HCT116 (cell line): ENCODE data around the gene PCSK6. TPM values are rescaled to one million over a fixed set of nuclear protein-coding genes. Genes with fewer than 3 reads are reported as not detected.

Experiments used
- ATAC-seq: fragments of 200-7000 bp; cut with Tn5 transposase; 2 replicates; pipeline ENCODE4 v1.9.1; 2020; ENCODE audit warnings: mild to moderate bottlenecking, moderate library complexity
- BruUV-seq: library from RNA; stranded (reverse); fragments of 400-500 nt; replicated peaks from 2 replicates; lab custom pipeline; 2021; lab: Mats Ljungman, UMichigan
- CTCF ChIA-PET: fragments of 300-600 bp; sonication (Branson Sonifier 250); formaldehyde crosslinking; loops from one replicate; lab custom pipeline; 2021; ENCODE audit warnings: antibody characterized with exemption; lab: Charles Lee
- POLR2A ChIA-PET: fragments of 300-600, 350-600 bp; sonication (Branson Sonifier 250); formaldehyde crosslinking; loops from one replicate; lab custom pipeline; 2021; ENCODE audit warnings: antibody characterized with exemption; lab: Charles Lee
- RAD21 ChIA-PET, 2 experiments: fragments of 300-600 bp; sonication (Branson Sonifier 250); formaldehyde crosslinking; loops; one replicate each; lab custom pipeline; 2023; ENCODE audit warnings: low total read pairs in 2 of 2; ENCODE audit not compliant: uncharacterized antibody in 2 of 2, unreplicated experiment in 2 of 2, low non-redundant PET in 1 of 2; lab: Charles Lee
- DNase-seq: peaks from one replicate; pipeline ENCODE4 v3.0.0-alpha.2; 2010; ENCODE audit warnings: low read depth, low spot score
- H2AFZ ChIP-seq: fragments of 200-600 bp; shearing (Covaris generic), sonication (generic); 2 replicates; pipeline ENCODE4 v1.6.1; 2017; ENCODE audit warnings: low read depth, mixed run types, mixed read lengths, antibody characterized with exemption, low read length; ENCODE audit not compliant: poor library complexity, severe bottlenecking
- H3K27ac ChIP-seq: 2 replicates; pipeline ENCODE4 v1.5.1; 2012; ENCODE audit warnings: low read depth, low read length
- H3K27me3 ChIP-seq: fragments of 200-600 bp; sonication (generic); 2 replicates; pipeline ENCODE4 v1.6.1; 2016; ENCODE audit warnings: mixed run types, low read length, mixed read lengths; ENCODE audit not compliant: insufficient read depth
- H3K36me3 ChIP-seq, 2 experiments: fragments of 200-500 bp in 1 of 2; fragments of 200-600 bp in 1 of 2; sonication (Bioruptor generic) in 1 of 2; sonication (generic) in 1 of 2; 2 replicates each; pipeline versions ENCODE4 v1.5.1 to v1.6.1; 2014 to 2016; ENCODE audit warnings: low read length in 2 of 2, inconsistent platforms in 1 of 2, mixed read lengths in 1 of 2, mixed run types in 1 of 2; ENCODE audit not compliant: insufficient read depth in 2 of 2, control insufficient read depth in 1 of 2
- H3K4me1 ChIP-seq, 2 experiments: fragments of 200-600 bp in 1 of 2; sonication (generic) in 1 of 2; 2 replicates each; pipeline versions ENCODE4 v1.5.1 to v1.6.1; 2012 to 2017; ENCODE audit warnings: low read length in 2 of 2, inconsistent platforms in 1 of 2, mild to moderate bottlenecking in 1 of 2, mixed read lengths in 1 of 2, mixed run types in 1 of 2, moderate library complexity in 1 of 2; ENCODE audit not compliant: insufficient read depth in 2 of 2, control insufficient read depth in 1 of 2
- H3K4me2 ChIP-seq: fragments of 200-600 bp; sonication (generic); 2 replicates; pipeline ENCODE4 v1.6.1; 2017; ENCODE audit warnings: mixed run types, low read length, mixed read lengths
- H3K4me3 ChIP-seq, 2 experiments: fragments of 200-600 bp in 1 of 2; sonication (generic) in 1 of 2; replicated peaks in 1 of 2; 2 replicates each; pipeline ENCODE4 v1.5.1; 2011 to 2016; ENCODE audit warnings: low read length in 2 of 2, control low read depth in 1 of 2, low read depth in 1 of 2, mild to moderate bottlenecking in 1 of 2, mixed read lengths in 1 of 2, mixed run types in 1 of 2
- H3K79me2 ChIP-seq: fragments of 200-600 bp; sonication (generic); 2 replicates; pipeline ENCODE4 v1.6.1; 2017; ENCODE audit warnings: mild to moderate bottlenecking, mixed run types, low read length, moderate library complexity, mixed read lengths; ENCODE audit not compliant: insufficient read depth
- H3K9ac ChIP-seq: fragments of 200-600 bp; sonication (generic); 2 replicates; pipeline ENCODE4 v1.6.1; 2016; ENCODE audit warnings: low read length, mixed read lengths
- H3K9me2 ChIP-seq: fragments of 200-600 bp; sonication (generic), shearing (Covaris generic); 2 replicates; pipeline ENCODE4 v1.6.1; 2017; ENCODE audit warnings: mixed run types, mild to moderate bottlenecking, moderate library complexity; ENCODE audit not compliant: insufficient read depth
- H3K9me3 ChIP-seq, 2 experiments: fragments of 200-500 bp in 1 of 2; fragments of 200-600 bp in 1 of 2; sonication (Bioruptor generic) in 1 of 2; sonication (generic) in 1 of 2; 2 replicates each; pipeline ENCODE4 v1.6.1; 2014 to 2017; ENCODE audit warnings: low read length in 2 of 2, mixed read lengths in 2 of 2, inconsistent platforms in 1 of 2, low read depth in 1 of 2, mild to moderate bottlenecking in 1 of 2, mixed run types in 1 of 2, moderate library complexity in 1 of 2; ENCODE audit not compliant: control insufficient read depth in 1 of 2, insufficient read depth in 1 of 2
- H4K20me1 ChIP-seq: fragments of 200-600 bp; sonication (generic), shearing (Covaris generic); 2 replicates; pipeline ENCODE4 v1.6.1; 2017; ENCODE audit warnings: mixed run types, mild to moderate bottlenecking, moderate library complexity; ENCODE audit not compliant: insufficient read depth
- CBX3 ChIP-seq: IDR thresholded peaks from 2 replicates; pipeline ENCODE4 v1.6.1; 2012; ENCODE audit warnings: low read depth
- EGR1 ChIP-seq: IDR thresholded peaks from 2 replicates; pipeline ENCODE4 v1.6.1; 2012; ENCODE audit warnings: low read depth
- ELF1 ChIP-seq: IDR thresholded peaks from 2 replicates; pipeline ENCODE4 v1.6.1; 2012; ENCODE audit warnings: low read depth, borderline replicate concordance
- EZH2 ChIP-seq: fragments of 200-600 bp; sonication (generic); IDR thresholded peaks from 2 replicates; pipeline ENCODE4 v1.6.1; 2017; ENCODE audit warnings: antibody characterized with exemption, mixed run types
- EZH2phosphoT487 ChIP-seq: fragments of 200-600 bp; IDR thresholded peaks from 2 replicates; pipeline ENCODE4 v1.6.1; 2018; ENCODE audit warnings: antibody characterized with exemption, borderline replicate concordance
- FOSL1 ChIP-seq: IDR thresholded peaks from 2 replicates; pipeline ENCODE4 v1.6.1; 2012; ENCODE audit warnings: low read depth
- MAX ChIP-seq: IDR thresholded peaks from 2 replicates; pipeline ENCODE4 v1.6.1; 2012
- POLR2A ChIP-seq: IDR thresholded peaks from 2 replicates; pipeline ENCODE4 v1.7.0; 2011; ENCODE audit warnings: borderline replicate concordance; ENCODE audit not compliant: insufficient read depth, insufficient read length; ENCODE audit errors: extremely low read depth
- TCF7L2 ChIP-seq: IDR thresholded peaks from 2 replicates; pipeline ENCODE4 v1.7.0; 2011; ENCODE audit warnings: borderline replicate concordance, inconsistent platforms; ENCODE audit not compliant: insufficient read depth, insufficient read length; ENCODE audit errors: extremely low read depth
- YY1 ChIP-seq: IDR thresholded peaks from 2 replicates; pipeline ENCODE4 v1.6.1; 2011; ENCODE audit warnings: low read length, low read depth, moderate library complexity, mild to moderate bottlenecking; ENCODE audit not compliant: insufficient replicate concordance; ENCODE audit errors: extremely low read depth
- ZNF274 ChIP-seq: fragments of 200-500 bp; sonication (Bioruptor generic); IDR thresholded peaks from 2 replicates; pipeline ENCODE4 v1.6.1; 2014; ENCODE audit warnings: mild to moderate bottlenecking, low read depth, low read length, inconsistent platforms
- intact Hi-C: fragments of 100-400 bp; cut with micrococcal nuclease; formaldehyde crosslinking; loops from 2 replicates; pipeline ENCODE4 v1.10.0; 2022
- total RNA-seq: library from RNA; stranded (reverse); gene quantifications from one replicate; pipeline ENCODE4 v1.2.1, GENCODE V29; 2021; ENCODE audit not compliant: unreplicated experiment
- TF ChIP-seq, protein P1 (sequence below): IDR thresholded peaks from 2 replicates; pipeline ENCODE4 v1.6.1; 2012
- TF ChIP-seq, protein P2 (sequence below), 3 experiments: fragments of 200-600 bp in 1 of 3; sonication (generic) in 1 of 3; IDR thresholded peaks in 2 of 3; conservative IDR thresholded peaks in 1 of 3; 2 replicates each; pipeline ENCODE4 v1.5.1; 2012 to 2017; ENCODE audit warnings: low read depth in 2 of 3, low read length in 2 of 3, antibody characterized with exemption in 1 of 3, borderline replicate concordance in 1 of 3, control low read depth in 1 of 3, mild to moderate bottlenecking in 1 of 3, mixed read lengths in 1 of 3, mixed run types in 1 of 3, moderate library complexity in 1 of 3; ENCODE audit not compliant: insufficient read depth in 1 of 3
- TF ChIP-seq, protein P3 (sequence below): IDR thresholded peaks from 2 replicates; pipeline ENCODE4 v1.6.1; 2011; ENCODE audit warnings: mild to moderate bottlenecking, low read length, moderate library complexity; ENCODE audit not compliant: insufficient replicate concordance; ENCODE audit errors: extremely low read depth

PCSK6 gene
- total RNA-seq, 1 experiment from 2014 or later = 13.5 TPM

DNA sequence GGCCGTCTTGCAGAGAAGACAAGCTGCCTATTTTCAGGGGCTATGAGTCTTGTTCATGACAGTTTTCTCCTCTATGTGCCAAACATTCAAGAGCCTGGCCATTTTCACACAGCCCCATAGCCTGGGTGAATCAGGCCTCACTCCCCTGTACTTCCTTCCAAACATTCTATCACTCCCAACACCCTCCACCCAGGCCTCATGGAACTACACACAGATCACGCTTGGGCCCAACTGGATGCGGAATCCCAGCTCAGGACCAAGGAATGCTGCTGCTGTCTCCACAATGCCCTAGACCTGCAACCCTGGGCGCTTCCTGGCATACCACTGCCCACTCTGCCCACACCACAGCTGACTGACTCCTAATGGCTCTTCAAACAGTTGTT is 39.4 kb upstream of the PCSK6 start:
- CTCF ChIA-PET = no interaction called here
- no TSS peak for BruUV-seq

GRCh38 chr15:101528108-101528916 is 38.8 kb upstream of the PCSK6 start:
- intact Hi-C loops = no loop called here
- H2AFZ ChIP-seq = no peak overlapping the region
- RAD21 ChIA-PET = no interaction called here
- no peaks in the 10 kb centered on the region for H3K36me3 ChIP-seq
- H3K4me2 ChIP-seq = no peak overlapping the region
- CTCF ChIA-PET = no interaction called here
- no TSS peak for BruUV-seq
- H3K9ac ChIP-seq = no peak overlapping the region
- no peaks in the 10 kb centered on the region for H4K20me1 ChIP-seq
- POLR2A ChIA-PET = no interaction called here
- H3K79me2 ChIP-seq = no peaks in the 10 kb centered on the region
- H3K4me1 ChIP-seq = peaks cover 2 to 13% of the 10 kb centered on the region in 2 experiments; a peak in 1 of 4 replicates
- TF ChIP-seq POLR2A (no peak), MAX (no peak), CBX3 (no peak), FOSL1 (no peak), EZH2phosphoT487 (no peak), ELF1 (no peak), TCF7L2 (no peak), EGR1 (no peak)
- TF ChIP-seq, protein P1, sequence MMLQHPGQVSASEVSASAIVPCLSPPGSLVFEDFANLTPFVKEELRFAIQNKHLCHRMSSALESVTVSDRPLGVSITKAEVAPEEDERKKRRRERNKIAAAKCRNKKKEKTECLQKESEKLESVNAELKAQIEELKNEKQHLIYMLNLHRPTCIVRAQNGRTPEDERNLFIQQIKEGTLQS = no peak
- TF ChIP-seq, protein P2, sequence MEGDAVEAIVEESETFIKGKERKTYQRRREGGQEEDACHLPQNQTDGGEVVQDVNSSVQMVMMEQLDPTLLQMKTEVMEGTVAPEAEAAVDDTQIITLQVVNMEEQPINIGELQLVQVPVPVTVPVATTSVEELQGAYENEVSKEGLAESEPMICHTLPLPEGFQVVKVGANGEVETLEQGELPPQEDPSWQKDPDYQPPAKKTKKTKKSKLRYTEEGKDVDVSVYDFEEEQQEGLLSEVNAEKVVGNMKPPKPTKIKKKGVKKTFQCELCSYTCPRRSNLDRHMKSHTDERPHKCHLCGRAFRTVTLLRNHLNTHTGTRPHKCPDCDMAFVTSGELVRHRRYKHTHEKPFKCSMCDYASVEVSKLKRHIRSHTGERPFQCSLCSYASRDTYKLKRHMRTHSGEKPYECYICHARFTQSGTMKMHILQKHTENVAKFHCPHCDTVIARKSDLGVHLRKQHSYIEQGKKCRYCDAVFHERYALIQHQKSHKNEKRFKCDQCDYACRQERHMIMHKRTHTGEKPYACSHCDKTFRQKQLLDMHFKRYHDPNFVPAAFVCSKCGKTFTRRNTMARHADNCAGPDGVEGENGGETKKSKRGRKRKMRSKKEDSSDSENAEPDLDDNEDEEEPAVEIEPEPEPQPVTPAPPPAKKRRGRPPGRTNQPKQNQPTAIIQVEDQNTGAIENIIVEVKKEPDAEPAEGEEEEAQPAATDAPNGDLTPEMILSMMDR (IDR thresholded peaks at IDR 0.05 in 2 of 3, conservative IDR thresholded peaks at IDR 0.05 in 1 of 3; ENCODE audit: borderline replicate concordance in 1 of 3, insufficient read depth in 1 of 3, low read depth in 2 of 3, low read length in 2 of 3) = no peak
- TF ChIP-seq, protein P3, sequence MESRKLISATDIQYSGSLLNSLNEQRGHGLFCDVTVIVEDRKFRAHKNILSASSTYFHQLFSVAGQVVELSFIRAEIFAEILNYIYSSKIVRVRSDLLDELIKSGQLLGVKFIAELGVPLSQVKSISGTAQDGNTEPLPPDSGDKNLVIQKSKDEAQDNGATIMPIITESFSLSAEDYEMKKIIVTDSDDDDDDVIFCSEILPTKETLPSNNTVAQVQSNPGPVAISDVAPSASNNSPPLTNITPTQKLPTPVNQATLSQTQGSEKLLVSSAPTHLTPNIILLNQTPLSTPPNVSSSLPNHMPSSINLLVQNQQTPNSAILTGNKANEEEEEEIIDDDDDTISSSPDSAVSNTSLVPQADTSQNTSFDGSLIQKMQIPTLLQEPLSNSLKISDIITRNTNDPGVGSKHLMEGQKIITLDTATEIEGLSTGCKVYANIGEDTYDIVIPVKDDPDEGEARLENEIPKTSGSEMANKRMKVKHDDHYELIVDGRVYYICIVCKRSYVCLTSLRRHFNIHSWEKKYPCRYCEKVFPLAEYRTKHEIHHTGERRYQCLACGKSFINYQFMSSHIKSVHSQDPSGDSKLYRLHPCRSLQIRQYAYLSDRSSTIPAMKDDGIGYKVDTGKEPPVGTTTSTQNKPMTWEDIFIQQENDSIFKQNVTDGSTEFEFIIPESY = no peak
- DNase-seq (no peak), ATAC-seq (no peak)
- no peaks in the 10 kb centered on the region for H3K9me2 ChIP-seq
- H3K27ac ChIP-seq = no peak overlapping the region
- no peaks in the 10 kb centered on the region for H3K9me3 ChIP-seq
- no peak overlapping the region for H3K4me3 ChIP-seq
- H3K27me3 ChIP-seq = no peaks in the 10 kb centered on the region

More for the DNA sequence above, 39.4 kb upstream of the PCSK6 start:
- Histone ChIP-seq H3K27me3 (no peaks in the 10 kb centered on the region), H3K9ac (no peak overlapping the region), H3K9me2 (no peaks in the 10 kb centered on the region), H3K79me2 (no peaks in the 10 kb centered on the region), H3K4me1 (peaks cover 2 to 13% of the 10 kb centered on the region in 2 experiments; a peak in 1 of 4 replicates), H3K4me3 (no peak overlapping the region), H3K9me3 (no peaks in the 10 kb centered on the region), H2AFZ (no peak overlapping the region), H3K4me2 (no peak overlapping the region), H3K27ac (no peak overlapping the region), H3K36me3 (no peaks in the 10 kb centered on the region), H4K20me1 (no peaks in the 10 kb centered on the region)
- intact Hi-C loops = no loop called here
- DNase-seq (no peak), ATAC-seq (no peak)
- ChIA-PET POLR2A (no interaction called here), RAD21 (no interaction called here)
- TF ChIP-seq YY1 (no peak), ZNF274 (no peak), EZH2 (no peak)
